Vagina (tissue), 2 donors: ENCODE measurements around the gene GAST.

Experiments used
- POLR2A ChIP-seq, 2 donors: fragments of 450-650 bp; IDR thresholded peaks; one replicate each; pipeline ENCODE4 v1.6.1; 2017; ENCODE audit warnings: antibody characterized with exemption in 2 of 2, mild to moderate bottlenecking in 2 of 2, moderate library complexity in 2 of 2
- TF ChIP-seq, protein P1 (sequence below), 3 experiments: fragments of 450-650 bp in 2 of 3; fragments of 200-600 bp in 1 of 3; sonication (generic) in 1 of 3; IDR thresholded peaks; one replicate each; pipeline ENCODE4 v1.5.1; 2017 to 2019; ENCODE audit warnings: antibody characterized with exemption in 3 of 3, mild to moderate bottlenecking in 2 of 3, moderate library complexity in 2 of 3

DNA sequence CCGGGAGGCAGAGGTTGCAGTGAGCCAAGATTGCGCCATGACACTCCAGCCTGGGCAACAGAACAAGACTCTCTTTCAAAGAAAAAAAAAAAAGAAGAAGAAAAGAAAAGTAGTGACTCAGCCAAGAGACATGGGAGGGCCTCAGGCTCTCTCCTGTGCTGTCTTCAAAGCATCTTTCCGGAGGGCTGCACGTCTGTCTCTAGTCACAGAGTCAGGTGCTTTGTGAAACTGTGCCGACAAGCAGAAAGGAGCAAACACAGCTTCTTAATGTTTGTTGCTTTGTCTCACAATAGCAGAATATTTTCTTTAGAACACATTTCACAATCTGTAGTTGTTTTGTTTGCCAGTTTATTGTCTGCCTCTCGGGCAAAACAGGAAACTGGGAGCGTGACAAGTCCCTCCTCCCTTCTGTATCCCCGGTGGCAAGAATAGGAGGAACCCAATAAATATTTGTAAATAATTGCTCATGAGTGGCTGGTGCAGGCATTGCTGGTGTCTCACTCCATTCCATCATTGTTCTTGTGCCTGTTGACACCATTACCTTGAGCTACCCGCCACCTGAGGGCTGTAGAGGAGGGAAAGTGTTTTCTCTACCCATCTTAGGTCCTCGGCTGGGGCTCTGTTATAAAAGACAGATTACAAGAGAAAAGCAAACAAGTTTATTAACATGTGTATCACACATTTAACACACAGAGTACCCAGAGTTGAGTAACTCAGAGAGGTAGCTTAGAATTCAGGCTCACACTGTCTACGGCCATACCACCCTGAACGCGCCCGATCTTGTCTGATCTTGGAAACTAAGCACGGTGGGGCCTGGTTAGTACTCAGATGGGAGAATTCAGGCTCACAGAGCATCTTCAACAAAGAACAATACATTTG lies 5.5 kb downstream of the GAST start:
- TF ChIP-seq, protein P1, sequence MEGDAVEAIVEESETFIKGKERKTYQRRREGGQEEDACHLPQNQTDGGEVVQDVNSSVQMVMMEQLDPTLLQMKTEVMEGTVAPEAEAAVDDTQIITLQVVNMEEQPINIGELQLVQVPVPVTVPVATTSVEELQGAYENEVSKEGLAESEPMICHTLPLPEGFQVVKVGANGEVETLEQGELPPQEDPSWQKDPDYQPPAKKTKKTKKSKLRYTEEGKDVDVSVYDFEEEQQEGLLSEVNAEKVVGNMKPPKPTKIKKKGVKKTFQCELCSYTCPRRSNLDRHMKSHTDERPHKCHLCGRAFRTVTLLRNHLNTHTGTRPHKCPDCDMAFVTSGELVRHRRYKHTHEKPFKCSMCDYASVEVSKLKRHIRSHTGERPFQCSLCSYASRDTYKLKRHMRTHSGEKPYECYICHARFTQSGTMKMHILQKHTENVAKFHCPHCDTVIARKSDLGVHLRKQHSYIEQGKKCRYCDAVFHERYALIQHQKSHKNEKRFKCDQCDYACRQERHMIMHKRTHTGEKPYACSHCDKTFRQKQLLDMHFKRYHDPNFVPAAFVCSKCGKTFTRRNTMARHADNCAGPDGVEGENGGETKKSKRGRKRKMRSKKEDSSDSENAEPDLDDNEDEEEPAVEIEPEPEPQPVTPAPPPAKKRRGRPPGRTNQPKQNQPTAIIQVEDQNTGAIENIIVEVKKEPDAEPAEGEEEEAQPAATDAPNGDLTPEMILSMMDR (IDR thresholded peaks at IDR 0.05) = no peak
- TF ChIP-seq POLR2A (IDR thresholded peaks at IDR 0.05) = no peak
